KOPT-K1 (cell line): ENCODE results near the gene CYP21A2.

Experiments used
- H3K27ac ChIP-seq: fragments of 200-600 bp; sonication (generic); 2 replicates; pipeline ENCODE4 v1.5.1; 2016; ENCODE audit warnings: antibody characterized with exemption, mild to moderate bottlenecking, low read depth, low read length; ENCODE audit not compliant: poor library complexity, severe bottlenecking
- H3K36me3 ChIP-seq: fragments of 200-600 bp; sonication (generic); 2 replicates; pipeline ENCODE4 v1.5.1; 2017; ENCODE audit warnings: antibody characterized with exemption, mild to moderate bottlenecking, low read length, moderate library complexity; ENCODE audit not compliant: insufficient read depth
- H3K9me3 ChIP-seq: fragments of 200-600 bp; sonication (generic); 2 replicates; pipeline ENCODE4 v1.5.1; 2017; ENCODE audit warnings: antibody characterized with exemption, low read length, mild to moderate bottlenecking; ENCODE audit not compliant: insufficient read depth, poor library complexity, severe bottlenecking

The CYP21A2 gene

GRCh38 chr6:32081168-32081990, 43.2 kb downstream of the CYP21A2 start:
- H3K9me3 ChIP-seq, result no peaks in the 10 kb centered on the region
- no peaks in the 10 kb centered on the region for H3K36me3 ChIP-seq
- H3K27ac ChIP-seq, result no peak overlapping the region

GRCh38 chr6:32082478-32082877, 44.3 kb downstream of the CYP21A2 start:
- Histone ChIP-seq H3K36me3 (no peaks in the 10 kb centered on the region), H3K9me3 (no peaks in the 10 kb centered on the region), H3K27ac (no peak overlapping the region)

- Histone ChIP-seq H3K9me3 (no peaks in the 10 kb centered on the region), H3K36me3 (no peaks in the 10 kb centered on the region), H3K27ac (no peak overlapping the region)
Measured at GRCh38 chr6:32082935-32083334, 44.7 kb downstream of the CYP21A2 start.

GRCh38 chr6:32083812-32084768, 45.9 kb downstream of the CYP21A2 start:
- H3K27ac ChIP-seq, result no peak overlapping the region
- H3K36me3 ChIP-seq, result no peaks in the 10 kb centered on the region
- no peaks in the 10 kb centered on the region for H3K9me3 ChIP-seq

- H3K9me3 ChIP-seq, result no peaks in the 10 kb centered on the region
- H3K36me3 ChIP-seq, result no peaks in the 10 kb centered on the region
- H3K27ac ChIP-seq, result no peak overlapping the region
Measured at GRCh38 chr6:32084780-32085179, 46.6 kb downstream of the CYP21A2 start.

GRCh38 chr6:32085759-32086459, 47.7 kb downstream of the CYP21A2 start:
- H3K27ac ChIP-seq, result no peak overlapping the region
- no peaks in the 10 kb centered on the region for H3K9me3 ChIP-seq
- no peaks in the 10 kb centered on the region for H3K36me3 ChIP-seq

GRCh38 chr6:32086661-32087573, 48.7 kb downstream of the CYP21A2 start:
- no peak overlapping the region for H3K27ac ChIP-seq
- no peaks in the 10 kb centered on the region for H3K9me3 ChIP-seq
- no peaks in the 10 kb centered on the region for H3K36me3 ChIP-seq

GRCh38 chr6:32087574-32088486, 49.6 kb downstream of the CYP21A2 start:
- Histone ChIP-seq H3K36me3 (no peaks in the 10 kb centered on the region), H3K27ac (no peak overlapping the region), H3K9me3 (no peaks in the 10 kb centered on the region)

GRCh38 chr6:32088487-32089049, 50.4 kb downstream of the CYP21A2 start:
- Histone ChIP-seq H3K9me3 (no peaks in the 10 kb centered on the region), H3K36me3 (no peaks in the 10 kb centered on the region), H3K27ac (no peak overlapping the region)

GRCh38 chr6:32089082-32089828, 51.0 kb downstream of the CYP21A2 start:
- no peak overlapping the region for H3K27ac ChIP-seq
- no peaks in the 10 kb centered on the region for H3K9me3 ChIP-seq
- no peaks in the 10 kb centered on the region for H3K36me3 ChIP-seq
